ENCODE data around the gene BTLA.

GRCh38 chr3:112469671-112470070, 29.6 kb downstream of the BTLA start:
- TF ChIP-seq CTCF (IDR thresholded peaks at IDR 0.05; ENCODE audit: insufficient read depth, low read length, poor library complexity, severe bottlenecking) (no peak), EZH2phosphoT487 (conservative IDR thresholded peaks at IDR 0.05; ENCODE audit: low read length) (no peak)
